T-cell (primary cell): Measurements from ENCODE around the gene ROPN1B. TPM values are rescaled to one million over a fixed set of nuclear protein-coding genes. Genes with fewer than 3 reads are reported as not detected.
A peak's percentile ranks its signal among the peaks of the same experiment; 100 is the strongest.
"Not testable (repeated sequence)": the region's sequence is repeated elsewhere in the genome, so short reads cannot be mapped to it uniquely, and the experiment has no call there.

ENCODE experiments used
- ATAC-seq, 4 experiments: fragments of 200-7000 bp in 3 of 4; fragments of 150-1000 bp in 1 of 4; cut with Tn5 transposase; replicated peaks in 1 of 4; 1 replicate in 3 of 4; 2 replicates in 1 of 4; pipeline ENCODE4 v1.10.0; 2021; ENCODE audit warnings: moderate library complexity in 3 of 4, mild to moderate bottlenecking in 2 of 4, moderate number of reproducible peaks in 1 of 4
- CTCF ChIA-PET, 2 donors: fragments of 300-600 bp; sonication (Branson Sonifier 250); formaldehyde crosslinking; loops; one replicate each; lab custom pipeline; 2022; ENCODE audit warnings: antibody characterized with exemption in 2 of 2; lab: Charles Lee
- POLR2A ChIA-PET, 2 donors: fragments of 300-600 bp; sonication (Branson Sonifier 250); formaldehyde crosslinking; loops; one replicate each; lab custom pipeline; 2022; ENCODE audit warnings: antibody characterized with exemption in 2 of 2; lab: Charles Lee
- DNase-seq, 35 experiments: peaks; one replicate each; pipeline versions ENCODE4 v3.0.0 to v3.0.0-alpha.2; 2013 to 2023
- H3K27ac ChIP-seq: one replicate; pipeline ENCODE4 v1.5.1; 2013; ENCODE audit warnings: low read length
- H3K27me3 ChIP-seq, 2 experiments: replicated peaks in 1 of 2; 1 replicate in 1 of 2; 2 replicates in 1 of 2; pipeline versions ENCODE4 v1.6.1 to v1.7.0; 2013; ENCODE audit warnings: low read length in 1 of 2, mixed read lengths in 1 of 2; ENCODE audit not compliant: control insufficient read depth in 2 of 2, insufficient read depth in 2 of 2; ENCODE audit errors: extremely low read depth in 1 of 2
- H3K36me3 ChIP-seq, 2 donors: 1 replicate in 1 of 2; 2 replicates in 1 of 2; pipeline versions ENCODE4 v1.6.1 to v1.7.0; 2013; ENCODE audit warnings: low read length in 1 of 2; ENCODE audit not compliant: control insufficient read depth in 2 of 2, insufficient read depth in 1 of 2; ENCODE audit errors: extremely low read depth in 1 of 2
- H3K4me1 ChIP-seq, 2 experiments: 1 replicate in 1 of 2; 2 replicates in 1 of 2; pipeline versions ENCODE4 v1.6.1 to v1.7.0; 2013; ENCODE audit warnings: low read length in 2 of 2, mixed read lengths in 1 of 2; ENCODE audit not compliant: insufficient read depth in 2 of 2, control insufficient read depth in 1 of 2; ENCODE audit errors: extremely low read depth in 1 of 2
- H3K4me3 ChIP-seq, 2 donors: 1 replicate in 1 of 2; 2 replicates in 1 of 2; pipeline versions ENCODE4 v1.5.1 to v1.7.0; 2013; ENCODE audit warnings: mild to moderate bottlenecking in 2 of 2, low read length in 1 of 2, moderate library complexity in 1 of 2; ENCODE audit not compliant: control insufficient read depth in 1 of 2; ENCODE audit errors: extremely low read depth in 1 of 2
- H3K9me3 ChIP-seq: 2 replicates; pipeline ENCODE4 v1.7.0; 2013
- H3K27ac Mint-ChIP-seq, 2 donors: one replicate each; pipeline ENCODE4 v1.8.0; 2020 to 2021; ENCODE audit warnings: mild to moderate bottlenecking in 2 of 2, mixed read lengths in 2 of 2
- H3K27me3 Mint-ChIP-seq, 2 donors: one replicate each; pipeline ENCODE4 v1.8.0; 2021 to 2022; ENCODE audit warnings: mixed read lengths in 2 of 2
- H3K36me3 Mint-ChIP-seq: one replicate; pipeline ENCODE4 v1.8.0; 2021; ENCODE audit warnings: mixed read lengths
- H3K4me1 Mint-ChIP-seq, 3 donors: one replicate each; pipeline ENCODE4 v1.8.0; 2020 to 2022; ENCODE audit warnings: mixed read lengths in 3 of 3, mild to moderate bottlenecking in 1 of 3
- H3K4me3 Mint-ChIP-seq, 3 donors: one replicate each; pipeline ENCODE4 v1.8.0; 2020 to 2022; ENCODE audit warnings: mild to moderate bottlenecking in 3 of 3, mixed read lengths in 3 of 3, moderate library complexity in 3 of 3
- H3K9me3 Mint-ChIP-seq, 3 donors: one replicate each; pipeline ENCODE4 v1.8.0; 2020 to 2022; ENCODE audit warnings: mixed read lengths in 3 of 3
- WGBS: methylation state at CpG from one replicate; pipeline ENCODE4 v1.1.5; 2013; ENCODE audit warnings: missing lambda C conversion rate; ENCODE audit not compliant: insufficient coverage; 5-methylcytosine and 5-hydroxymethylcytosine counted together
- total RNA-seq, 35 experiments: library from RNA in 6 of 35; stranded (reverse) in 6 of 35; fragments of 120-200 nt in 1 of 35; gene quantifications; one replicate each; pipeline versions ENCODE4 v1.2.1 to v1.2.4 and lab custom pipeline; 2013 to 2026

The ROPN1B gene
- total RNA-seq, 5 donors from 2014 or later (not counting 1 experiment from before 2014, with no cell fraction given) = not detected

- Mint-ChIP-seq H3K27ac (no peak overlapping the region), H3K36me3 (peaks cover 3% of the 10 kb centered on the region), H3K9me3 (no peaks in the 10 kb centered on the region), H3K4me1 (no peaks in the 10 kb centered on the region), H3K27me3 (peaks cover 10 to 22% of the 10 kb centered on the region in 2 donors), H3K4me3 (no peak overlapping the region)
- ATAC-seq (no peak), DNase-seq (no peak)
- H3K4me3 ChIP-seq = no peak overlapping the region
- H3K27me3 ChIP-seq = peaks cover 2 to 39% of the 10 kb centered on the region in 2 experiments
- no peak overlapping the region for H3K27ac ChIP-seq
- H3K4me1 ChIP-seq = no peaks in the 10 kb centered on the region
- no peaks in the 10 kb centered on the region for H3K36me3 ChIP-seq
- 97% methylated on average over 5 of the region's 6 CpGs for WGBS
- ChIA-PET CTCF (no interaction called here), POLR2A (no interaction called here)
- H3K9me3 ChIP-seq = no peaks in the 10 kb centered on the region
These were observed 7.7 kb upstream of the ROPN1B start for GRCh38 chr3:125961289-125961589.

GRCh38 chr3:125963834-125964233 is 5.1 kb upstream of the ROPN1B start:
- ATAC-seq, H3K4me1 ChIP-seq, H3K9me3 Mint-ChIP-seq, DNase-seq, H3K4me1 Mint-ChIP-seq, CTCF ChIA-PET, H3K9me3 ChIP-seq, H3K36me3 ChIP-seq, H3K4me3 ChIP-seq, H3K4me3 Mint-ChIP-seq, H3K27ac Mint-ChIP-seq, POLR2A ChIA-PET, H3K27ac ChIP-seq, H3K36me3 Mint-ChIP-seq: not testable (repeated sequence)
- no CpG with 5 or more reads among the region's 1 CpG for WGBS
- peaks cover 2 to 34% of the 10 kb centered on the region in 2 experiments for H3K27me3 ChIP-seq
- peaks cover 3 to 11% of the 10 kb centered on the region in 2 donors for H3K27me3 Mint-ChIP-seq

- H3K4me3 Mint-ChIP-seq = no peak overlapping the region
- no peaks in the 10 kb centered on the region for H3K4me1 ChIP-seq
- ChIA-PET CTCF (no interaction called here), POLR2A (no interaction called here)
- no peaks in the 10 kb centered on the region for H3K9me3 ChIP-seq
- WGBS = 92% methylated on average over 3 of the region's 3 CpGs
- no peaks in the 10 kb centered on the region for H3K36me3 Mint-ChIP-seq
- H3K9me3 Mint-ChIP-seq = no peaks in the 10 kb centered on the region
- DNase-seq (no peak), ATAC-seq (no peak)
- H3K27me3 Mint-ChIP-seq = peaks cover 3 to 11% of the 10 kb centered on the region in 2 donors
- H3K36me3 ChIP-seq = no peaks in the 10 kb centered on the region
- H3K27ac Mint-ChIP-seq = no peak overlapping the region
- peaks cover 5 to 20% of the 10 kb centered on the region in 2 experiments for H3K27me3 ChIP-seq
- H3K27ac ChIP-seq = no peak overlapping the region
- H3K4me3 ChIP-seq = no peak overlapping the region
- H3K4me1 Mint-ChIP-seq = peaks cover 0 to 2% (median 2%) of the 10 kb centered on the region in 3 donors
These were observed 3.5 kb upstream of the ROPN1B start for GRCh38 chr3:125965505-125965904.

GRCh38 chr3:125967156-125967555 is 1.8 kb upstream of the ROPN1B start:
- no peaks in the 10 kb centered on the region for H3K9me3 Mint-ChIP-seq
- H3K27me3 ChIP-seq = peaks cover 5 to 20% of the 10 kb centered on the region in 2 experiments
- no peaks in the 10 kb centered on the region for H3K9me3 ChIP-seq
- H3K27ac Mint-ChIP-seq = no peak overlapping the region
- POLR2A ChIA-PET = interaction anchor here in 1 of 2 donors (0.6 kb wide), 1 partner anchor 508 kb away, joined by 4 read pairs; the partner anchor contains the start of gene ZXDC
- no peak overlapping the region for H3K4me3 ChIP-seq
- no peaks in the 10 kb centered on the region for H3K36me3 ChIP-seq
- CTCF ChIA-PET = no interaction called here
- no peak overlapping the region for H3K27ac ChIP-seq
- H3K36me3 Mint-ChIP-seq = no peaks in the 10 kb centered on the region
- ATAC-seq (no peak), DNase-seq (no peak)
- peaks cover 10 to 18% of the 10 kb centered on the region in 2 donors for H3K27me3 Mint-ChIP-seq
- H3K4me1 Mint-ChIP-seq = peaks cover 3 to 6% (median 6%) of the 10 kb centered on the region in 3 donors
- H3K4me3 Mint-ChIP-seq = no peak overlapping the region
- H3K4me1 ChIP-seq = peaks cover 0 to 5% of the 10 kb centered on the region in 2 experiments

GRCh38 chr3:125968121-125968520 is 857 bp upstream of the ROPN1B start:
- POLR2A ChIA-PET, H3K4me3 Mint-ChIP-seq, H3K4me1 ChIP-seq, CTCF ChIA-PET, H3K9me3 Mint-ChIP-seq, ATAC-seq, H3K36me3 Mint-ChIP-seq, H3K27ac ChIP-seq, H3K36me3 ChIP-seq, H3K27ac Mint-ChIP-seq, DNase-seq, H3K9me3 ChIP-seq, H3K4me3 ChIP-seq: not testable (repeated sequence)
- H3K27me3 ChIP-seq = peaks cover 5 to 18% of the 10 kb centered on the region in 2 experiments
- H3K4me1 Mint-ChIP-seq = peaks cover 8 to 11% (median 10%) of the 10 kb centered on the region in 3 donors
- peaks cover 13 to 20% of the 10 kb centered on the region in 2 donors for H3K27me3 Mint-ChIP-seq
- no CpG with 5 or more reads among the region's 2 CpGs for WGBS

- 22% methylated on average over 12 of the region's 31 CpGs for WGBS
- H3K9me3 ChIP-seq, H3K4me1 ChIP-seq, H3K27ac ChIP-seq, H3K36me3 Mint-ChIP-seq, CTCF ChIA-PET, H3K9me3 Mint-ChIP-seq, H3K27ac Mint-ChIP-seq, POLR2A ChIA-PET, H3K36me3 ChIP-seq: not testable (repeated sequence)
- H3K4me3 ChIP-seq = peak overlapping the region; percentile 8 to 29
- H3K27me3 ChIP-seq = peaks cover 3 to 13% of the 10 kb centered on the region in 2 experiments
- Mint-ChIP-seq H3K27me3 (peaks cover 13 to 25% of the 10 kb centered on the region in 2 donors), H3K4me1 (peaks cover 8 to 11% (median 10%) of the 10 kb centered on the region in 3 donors), H3K4me3 (peak overlapping the region; percentile 3 to 69 (median 45))
- peak; percentile 72 to 80 (median 72) for ATAC-seq
- DNase-seq = peak in 19 of 35 experiments; percentile 2 to 49 (median 15)
These were observed 3.3 kb downstream of the ROPN1B start for GRCh38 chr3:125971997-125972944.
